Epithelial cell of esophagus (primary cell): ENCODE measurements around the gene MAPKAPK2.

Experiments used
- DNase-seq: peaks from one replicate; pipeline ENCODE4 v3.0.0; 2010; ENCODE audit warnings: low read depth
- H3K4me3 ChIP-seq: 2 replicates; pipeline ENCODE4 v1.5.1; 2011; ENCODE audit warnings: mild to moderate bottlenecking, low read length, control low read depth
- CTCF ChIP-seq: IDR thresholded peaks from 2 replicates; pipeline ENCODE4 v1.5.1; 2011; ENCODE audit warnings: low read depth, mild to moderate bottlenecking, low read length, control low read depth, inconsistent platforms; ENCODE audit not compliant: insufficient read depth; ENCODE audit errors: missing control alignments

MAPKAPK2 gene

GRCh38 chr1:206742719-206743383 is 58.1 kb downstream of the MAPKAPK2 start:
- H3K4me3 ChIP-seq: no peak overlapping the region
- no peak for TF ChIP-seq CTCF
- no peak for DNase-seq

GRCh38 chr1:206744683-206745082 is 60.0 kb downstream of the MAPKAPK2 start:
- H3K4me3 ChIP-seq: no peak overlapping the region
- no peak for TF ChIP-seq CTCF
- no peak for DNase-seq

- DNase-seq: no peak
- no peak overlapping the region for H3K4me3 ChIP-seq
- TF ChIP-seq CTCF: no peak
These were observed 60.6 kb downstream of the MAPKAPK2 start for GRCh38 chr1:206745301-206745700.

- TF ChIP-seq CTCF: no peak
- no peak for DNase-seq
- H3K4me3 ChIP-seq: no peak overlapping the region
These were observed 63.8 kb downstream of the MAPKAPK2 start for GRCh38 chr1:206748348-206749030.

GRCh38 chr1:206751891-206752290 is 67.2 kb downstream of the MAPKAPK2 start:
- DNase-seq: no peak
- no peak for TF ChIP-seq CTCF
- no peak overlapping the region for H3K4me3 ChIP-seq

GRCh38 chr1:206752481-206752880 is 67.8 kb downstream of the MAPKAPK2 start:
- no peak overlapping the region for H3K4me3 ChIP-seq
- DNase-seq: no peak
- no peak for TF ChIP-seq CTCF

- TF ChIP-seq CTCF: no peak
- H3K4me3 ChIP-seq: no peak overlapping the region
- DNase-seq: peak; percentile 32
These were observed 68.4 kb downstream of the MAPKAPK2 start for GRCh38 chr1:206753141-206753540.
